Measurements from ENCODE around the gene BLTP3A. TPM values are rescaled to one million over a fixed set of nuclear protein-coding genes. Genes with fewer than 3 reads are reported as not detected.
A peak's percentile ranks its signal among the peaks of the same experiment; 100 is the strongest.

The BLTP3A gene
- total RNA-seq, 2 donors from 2014 or later = 10.1 to 12.9 TPM

DNA sequence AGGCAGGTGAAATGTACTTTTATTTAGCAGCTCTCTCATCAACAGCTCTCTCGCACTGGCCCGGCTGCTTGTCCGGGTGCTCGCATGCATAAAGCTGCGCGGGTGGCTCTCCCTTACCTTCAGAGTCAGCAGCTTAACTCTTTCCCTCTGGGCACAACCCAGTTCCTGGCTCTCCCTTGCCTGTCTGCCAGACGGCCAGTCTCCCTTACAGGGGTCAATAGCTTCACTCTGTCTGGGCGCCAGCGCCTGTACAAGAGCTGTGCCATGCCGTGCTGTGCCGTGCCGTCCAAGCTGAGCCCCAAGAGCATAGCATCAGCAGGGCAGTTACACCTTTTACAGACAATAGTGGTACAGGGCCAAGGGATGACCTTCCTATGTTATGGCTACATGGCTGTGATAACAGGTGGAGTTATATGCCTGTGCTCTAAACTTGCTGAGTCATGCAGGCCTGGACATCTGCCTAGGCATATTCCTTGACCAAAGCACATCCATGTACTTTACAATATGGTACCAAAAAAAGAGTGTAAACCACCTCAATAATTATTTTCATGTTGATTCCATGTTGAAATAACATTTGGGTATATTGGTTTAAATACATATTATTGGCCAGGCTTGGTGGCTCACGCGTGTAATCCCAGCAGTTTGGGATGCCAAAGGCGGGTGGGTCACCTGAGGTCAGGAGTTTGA is 47.9 kb downstream of the BLTP3A start:
- Histone ChIP-seq H3K9me3 (no peaks in the 10 kb centered on the region), H3K4me3 (no peak overlapping the region), H3K27ac (no peak overlapping the region), H3K27me3 (no peaks in the 10 kb centered on the region), H3K4me1 (no peaks in the 10 kb centered on the region), H3K36me3 (replicated peaks in 1 of 2; ENCODE audit: insufficient read depth in 1 of 2, low read depth in 2 of 2) (peaks cover 0 to 16% of the 10 kb centered on the region in 2 donors)
- DNase-seq (peak in 1 of 4 donors; percentile 24), ATAC-seq (no peak)
- 92 to 95% methylated on average over 15 of the region's 15 CpGs for WGBS, 2 donors
- no peak for TF ChIP-seq POLR2A (IDR thresholded peaks at IDR 0.05)
- TF ChIP-seq, protein P1, sequence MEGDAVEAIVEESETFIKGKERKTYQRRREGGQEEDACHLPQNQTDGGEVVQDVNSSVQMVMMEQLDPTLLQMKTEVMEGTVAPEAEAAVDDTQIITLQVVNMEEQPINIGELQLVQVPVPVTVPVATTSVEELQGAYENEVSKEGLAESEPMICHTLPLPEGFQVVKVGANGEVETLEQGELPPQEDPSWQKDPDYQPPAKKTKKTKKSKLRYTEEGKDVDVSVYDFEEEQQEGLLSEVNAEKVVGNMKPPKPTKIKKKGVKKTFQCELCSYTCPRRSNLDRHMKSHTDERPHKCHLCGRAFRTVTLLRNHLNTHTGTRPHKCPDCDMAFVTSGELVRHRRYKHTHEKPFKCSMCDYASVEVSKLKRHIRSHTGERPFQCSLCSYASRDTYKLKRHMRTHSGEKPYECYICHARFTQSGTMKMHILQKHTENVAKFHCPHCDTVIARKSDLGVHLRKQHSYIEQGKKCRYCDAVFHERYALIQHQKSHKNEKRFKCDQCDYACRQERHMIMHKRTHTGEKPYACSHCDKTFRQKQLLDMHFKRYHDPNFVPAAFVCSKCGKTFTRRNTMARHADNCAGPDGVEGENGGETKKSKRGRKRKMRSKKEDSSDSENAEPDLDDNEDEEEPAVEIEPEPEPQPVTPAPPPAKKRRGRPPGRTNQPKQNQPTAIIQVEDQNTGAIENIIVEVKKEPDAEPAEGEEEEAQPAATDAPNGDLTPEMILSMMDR (IDR thresholded peaks at IDR 0.05) = no peak
- intact Hi-C loops (cut with DNase I) = no loop called here

Small RNAs within 50 kb of the gene (small RNA-seq; reads per million reads assigned to genes)
- not detected for gene RF00019

Other genes with a start within 250 kb of the BLTP3A start
- not detected for gene SPDEF, start 235.8 kb upstream of the BLTP3A start, total RNA-seq
- 10 to 100 TPM; 24.6 to 32.6 TPM for gene ILRUN, start 95.3 kb upstream of the BLTP3A start, total RNA-seq
- 10 to 100 TPM; 15.2 to 36.3 TPM for gene SNRPC, start 34.6 kb upstream of the BLTP3A start, total RNA-seq
- 10 to 100 TPM; 16.6 to 16.8 TPM for gene TAF11, start 96.0 kb downstream of the BLTP3A start, total RNA-seq
- gene ANKS1A, start 97.2 kb downstream of the BLTP3A start, total RNA-seq = 10 to 100 TPM; 14.3 to 17.1 TPM

Data from body of pancreas (tissue), 4 donors.